ENCODE data around the gene ARNT2. TPM values are rescaled to one million over a fixed set of nuclear protein-coding genes. Genes with fewer than 3 reads are reported as not detected.

The ARNT2 gene
- total RNA-seq, 1 experiment from 2014 or later, result 16.8 TPM

GRCh38 chr15:80482696-80483095 is 78.5 kb downstream of the ARNT2 start:
- H3K4me1 ChIP-seq (ENCODE audit: control insufficient read depth, insufficient read depth, low read length), result no peaks in the 10 kb centered on the region
- in situ Hi-C loops (cut with HindIII; ENCODE audit: low pct_unique_long_range_greater_than_20kb, low sequenced_read_pairs) (no loop called here), intact Hi-C loops (cut with micrococcal nuclease; ENCODE audit: unreplicated experiment) (no loop called here)
- no peak for TF ChIP-seq SIN3A (IDR thresholded peaks at IDR 0.05; ENCODE audit: borderline replicate concordance, insufficient read depth, low read depth, low read length)
- TF ChIP-seq POLR2AphosphoS5 (IDR thresholded peaks at IDR 0.05; ENCODE audit: low read depth, low read length), result no peak
- TF ChIP-seq REST (IDR thresholded peaks at IDR 0.05; ENCODE audit: insufficient read depth in 1 of 2, low read depth in 2 of 2, low read length in 1 of 2), result no peak
- no peak for TF ChIP-seq TCF7L2 (IDR thresholded peaks at IDR 0.05; ENCODE audit: low read depth, low read length)
- no peak for TF ChIP-seq CTCF (IDR thresholded peaks at IDR 0.05)
- POLR2A ChIA-PET, result no interaction called here
- H3K4me3 ChIP-seq (ENCODE audit: low read depth in 2 of 2, low read length in 2 of 2), result no peak overlapping the region
- no peaks in the 10 kb centered on the region for H3K9me3 ChIP-seq (ENCODE audit: control insufficient read depth, insufficient read depth, low read depth, low read length)
- no peak for DNase-seq (ENCODE audit: low read depth, low spot score)
- H3K36me3 ChIP-seq (ENCODE audit: control insufficient read depth, insufficient read depth, low read length), result no peaks in the 10 kb centered on the region
- no peak overlapping the region for H3K27ac ChIP-seq (ENCODE audit: low read length)
- no peak for ATAC-seq
- no peaks in the 10 kb centered on the region for H3K27me3 ChIP-seq (ENCODE audit: control insufficient read depth, insufficient read depth, low read length)
- no TSS peak for BruUV-seq (replicated peaks)
- CTCF ChIA-PET, result interaction anchor here (0.8 kb wide), 1 partner anchor 294 kb away, joined by 3 read pairs; no protein-coding TSS in a partner anchor

- Histone ChIP-seq H3K36me3 (ENCODE audit: control insufficient read depth, insufficient read depth, low read length) (no peaks in the 10 kb centered on the region), H3K9me3 (ENCODE audit: control insufficient read depth, insufficient read depth, low read depth, low read length) (no peaks in the 10 kb centered on the region), H3K27me3 (ENCODE audit: control insufficient read depth, insufficient read depth, low read length) (no peaks in the 10 kb centered on the region), H3K27ac (ENCODE audit: low read length) (no peak overlapping the region), H3K4me1 (ENCODE audit: control insufficient read depth, insufficient read depth, low read length) (no peaks in the 10 kb centered on the region), H3K4me3 (ENCODE audit: low read depth in 2 of 2, low read length in 2 of 2) (no peak overlapping the region)
- no peak for TF ChIP-seq REST (IDR thresholded peaks at IDR 0.05; ENCODE audit: insufficient read depth in 1 of 2, low read depth in 2 of 2, low read length in 1 of 2)
- TF ChIP-seq CTCF (IDR thresholded peaks at IDR 0.05), result no peak
- no peak for TF ChIP-seq TCF7L2 (IDR thresholded peaks at IDR 0.05; ENCODE audit: low read depth, low read length)
- TF ChIP-seq POLR2AphosphoS5 (IDR thresholded peaks at IDR 0.05; ENCODE audit: low read depth, low read length), result no peak
- no peak for TF ChIP-seq SIN3A (IDR thresholded peaks at IDR 0.05; ENCODE audit: borderline replicate concordance, insufficient read depth, low read depth, low read length)
- in situ Hi-C loops (cut with HindIII; ENCODE audit: low pct_unique_long_range_greater_than_20kb, low sequenced_read_pairs) (no loop called here), intact Hi-C loops (cut with micrococcal nuclease; ENCODE audit: unreplicated experiment) (no loop called here)
- POLR2A ChIA-PET, result no interaction called here
- DNase-seq (ENCODE audit: low read depth, low spot score) (no peak), ATAC-seq (no peak)
- BruUV-seq (replicated peaks), result no TSS peak
- CTCF ChIA-PET, result no interaction called here
Measured at GRCh38 chr15:80483725-80484161, 79.6 kb downstream of the ARNT2 start.
